ENCODE measurements around the gene DPP4. TPM values are rescaled to one million over a fixed set of nuclear protein-coding genes. Genes with fewer than 3 reads are reported as not detected.
A peak's percentile ranks its signal among the peaks of the same experiment; 100 is the strongest.

The DPP4 gene
- polyA plus RNA-seq, 3 donors, result 0.46 TPM; not detected in 2

DNA sequence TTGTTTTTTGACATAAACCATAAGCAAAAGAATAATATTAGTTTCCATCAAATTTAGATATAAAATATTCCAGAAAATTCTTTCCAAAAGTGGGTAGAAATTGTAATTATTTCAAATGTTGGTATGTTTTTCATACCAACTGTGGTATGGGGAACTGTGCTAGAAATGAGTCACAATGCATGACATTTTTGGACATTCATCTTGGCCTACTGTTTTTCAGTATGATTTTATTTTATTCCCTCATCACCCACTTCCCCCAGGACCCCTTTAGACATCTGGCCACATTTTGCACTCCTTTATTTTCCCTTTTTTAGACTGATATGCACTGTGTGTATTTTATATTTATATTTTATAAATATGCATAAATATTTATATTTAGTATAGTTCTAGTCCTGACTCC, 97.1 kb downstream of the DPP4 start:
- no peak overlapping the region for H3K27ac ChIP-seq (ENCODE audit: low read depth in 1 of 2, low read length in 2 of 2)
- intact Hi-C loops (cut with micrococcal nuclease), result no loop called here
- H3K4me2 ChIP-seq (replicated peaks; ENCODE audit: extremely low read depth, low read length, poor library complexity, severe bottlenecking), result no peak overlapping the region
- no peaks in the 10 kb centered on the region for H3K9me3 ChIP-seq (replicated peaks in 1 of 2; ENCODE audit: control insufficient read depth in 1 of 2, insufficient read depth in 1 of 2, low read length in 2 of 2)
- peaks cover 24 to 25% of the 10 kb centered on the region in 2 donors for H3K4me1 ChIP-seq (ENCODE audit: control insufficient read depth in 1 of 2, insufficient read depth in 2 of 2, low read length in 2 of 2)
- Mint-ChIP-seq H3K9me3 (peaks cover 0 to 2% (median 0%) of the 10 kb centered on the region in 7 donors), H3K4me1 (peaks cover 23% of the 10 kb centered on the region), H3K27me3 (ENCODE audit: low read depth in 3 of 3) (peaks cover 0 to 2% (median 0%) of the 10 kb centered on the region in 3 donors), H3K36me3 (no peaks in the 10 kb centered on the region), H3K4me3 (no peak overlapping the region), H3K27ac (no peak overlapping the region)
- H3K36me3 ChIP-seq (replicated peaks in 1 of 2; ENCODE audit: control insufficient read depth in 1 of 2, insufficient read depth in 2 of 2, low read length in 2 of 2), result no peaks in the 10 kb centered on the region
- H3K9ac ChIP-seq (ENCODE audit: insufficient read depth, low read length, poor library complexity, severe bottlenecking), result no peak overlapping the region
- H3K27me3 ChIP-seq (ENCODE audit: control insufficient read depth in 2 of 2, insufficient read depth in 2 of 2, low read length in 2 of 2), result no peaks in the 10 kb centered on the region
- no peak overlapping the region for H3K4me3 ChIP-seq (replicated peaks in 1 of 3; ENCODE audit: low read depth in 2 of 3, low read length in 3 of 3)
- TF ChIP-seq, protein P1, sequence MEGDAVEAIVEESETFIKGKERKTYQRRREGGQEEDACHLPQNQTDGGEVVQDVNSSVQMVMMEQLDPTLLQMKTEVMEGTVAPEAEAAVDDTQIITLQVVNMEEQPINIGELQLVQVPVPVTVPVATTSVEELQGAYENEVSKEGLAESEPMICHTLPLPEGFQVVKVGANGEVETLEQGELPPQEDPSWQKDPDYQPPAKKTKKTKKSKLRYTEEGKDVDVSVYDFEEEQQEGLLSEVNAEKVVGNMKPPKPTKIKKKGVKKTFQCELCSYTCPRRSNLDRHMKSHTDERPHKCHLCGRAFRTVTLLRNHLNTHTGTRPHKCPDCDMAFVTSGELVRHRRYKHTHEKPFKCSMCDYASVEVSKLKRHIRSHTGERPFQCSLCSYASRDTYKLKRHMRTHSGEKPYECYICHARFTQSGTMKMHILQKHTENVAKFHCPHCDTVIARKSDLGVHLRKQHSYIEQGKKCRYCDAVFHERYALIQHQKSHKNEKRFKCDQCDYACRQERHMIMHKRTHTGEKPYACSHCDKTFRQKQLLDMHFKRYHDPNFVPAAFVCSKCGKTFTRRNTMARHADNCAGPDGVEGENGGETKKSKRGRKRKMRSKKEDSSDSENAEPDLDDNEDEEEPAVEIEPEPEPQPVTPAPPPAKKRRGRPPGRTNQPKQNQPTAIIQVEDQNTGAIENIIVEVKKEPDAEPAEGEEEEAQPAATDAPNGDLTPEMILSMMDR (IDR thresholded peaks at IDR 0.05), result no peak
- H2AFZ ChIP-seq (ENCODE audit: insufficient read depth, low read depth, low read length, poor library complexity, severe bottlenecking), result no peak overlapping the region
- H3K79me2 ChIP-seq (ENCODE audit: insufficient read depth, low read length), result no peaks in the 10 kb centered on the region
- H4K20me1 ChIP-seq (ENCODE audit: insufficient read depth, low read length), result no peaks in the 10 kb centered on the region
- DNase-seq, result peak in 1 of 3 donors; percentile 22

DNA sequence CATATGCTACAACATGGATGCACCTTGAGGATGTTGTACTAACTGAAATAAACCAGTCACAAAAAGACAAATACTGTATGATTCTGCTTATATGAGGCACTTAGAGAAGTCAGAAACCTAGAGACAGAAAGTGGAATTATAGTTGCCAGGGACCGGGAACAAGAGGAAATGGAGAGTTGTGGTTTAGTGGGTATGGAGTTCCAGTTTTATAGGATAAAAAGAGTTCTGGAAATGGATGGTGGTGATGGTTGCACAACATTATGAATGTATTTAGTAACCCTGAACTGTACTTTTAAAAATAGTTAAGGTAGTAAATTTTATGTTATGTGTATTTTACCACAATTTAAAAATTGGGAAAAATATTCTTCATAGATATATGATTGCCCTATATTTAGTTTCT, 97.7 kb downstream of the DPP4 start:
- no peak overlapping the region for H3K4me2 ChIP-seq (replicated peaks; ENCODE audit: extremely low read depth, low read length, poor library complexity, severe bottlenecking)
- H3K79me2 ChIP-seq (ENCODE audit: insufficient read depth, low read length), result no peaks in the 10 kb centered on the region
- H2AFZ ChIP-seq (ENCODE audit: insufficient read depth, low read depth, low read length, poor library complexity, severe bottlenecking), result no peak overlapping the region
- no peaks in the 10 kb centered on the region for H4K20me1 ChIP-seq (ENCODE audit: insufficient read depth, low read length)
- TF ChIP-seq, protein P1 (IDR thresholded peaks at IDR 0.05), result no peak
- peaks cover 0 to 2% (median 0%) of the 10 kb centered on the region in 7 donors for H3K9me3 Mint-ChIP-seq
- peaks cover 24 to 25% of the 10 kb centered on the region in 2 donors for H3K4me1 ChIP-seq (ENCODE audit: control insufficient read depth in 1 of 2, insufficient read depth in 2 of 2, low read length in 2 of 2)
- no peaks in the 10 kb centered on the region for H3K36me3 ChIP-seq (replicated peaks in 1 of 2; ENCODE audit: control insufficient read depth in 1 of 2, insufficient read depth in 2 of 2, low read length in 2 of 2)
- H3K4me3 Mint-ChIP-seq, result no peak overlapping the region
- H3K27ac ChIP-seq (ENCODE audit: low read depth in 1 of 2, low read length in 2 of 2), result no peak overlapping the region
- H3K27ac Mint-ChIP-seq, result peak overlapping the region in 1 of 7 donors; percentile 7
- H3K9me3 ChIP-seq (replicated peaks in 1 of 2; ENCODE audit: control insufficient read depth in 1 of 2, insufficient read depth in 1 of 2, low read length in 2 of 2), result no peaks in the 10 kb centered on the region
- H3K4me1 Mint-ChIP-seq, result peaks cover 23% of the 10 kb centered on the region
- intact Hi-C loops (cut with micrococcal nuclease), result no loop called here
- 0% methylated on average over 1 of the region's 1 CpG for WGBS (ENCODE audit: insufficient coverage)
- no peaks in the 10 kb centered on the region for H3K36me3 Mint-ChIP-seq
- DNase-seq, result no peak
- H3K9ac ChIP-seq (ENCODE audit: insufficient read depth, low read length, poor library complexity, severe bottlenecking), result no peak overlapping the region
- H3K27me3 Mint-ChIP-seq (ENCODE audit: low read depth in 3 of 3), result peaks cover 0 to 3% (median 0%) of the 10 kb centered on the region in 3 donors
- no peak overlapping the region for H3K4me3 ChIP-seq (replicated peaks in 1 of 3; ENCODE audit: low read depth in 2 of 3, low read length in 3 of 3)
- no peaks in the 10 kb centered on the region for H3K27me3 ChIP-seq (ENCODE audit: control insufficient read depth in 2 of 2, insufficient read depth in 2 of 2, low read length in 2 of 2)

All from CD14-positive monocyte (primary cell).